ENCODE data around the gene SCUBE2. TPM values are rescaled to one million over a fixed set of nuclear protein-coding genes. Genes with fewer than 3 reads are reported as not detected.

SCUBE2 gene
- total RNA-seq, 1 experiment from 2014 or later: 2.6 TPM

Small RNA genes lying within 50 kb of the gene (small RNA-seq; reads per million reads assigned to genes)
- 0 reads per million in 2 experiments for gene MIR5691

Other genes with a start within 250 kb of the SCUBE2 start
- gene AKIP1, start 180.4 kb downstream of the SCUBE2 start, total RNA-seq (2014; rRNA removed; shearing (Covaris generic)): 34.0 and 38.5 TPM in 2 replicates
- gene C11orf16, start 158.7 kb downstream of the SCUBE2 start, total RNA-seq (2014; rRNA removed; shearing (Covaris generic)): not detected in 2 replicates
- not detected in 2 replicates for gene ASCL3, start 148.6 kb downstream of the SCUBE2 start, total RNA-seq (2014; rRNA removed; shearing (Covaris generic))
- 50.1 and 56.8 TPM in 2 replicates for gene TMEM9B, start 127.2 kb downstream of the SCUBE2 start, total RNA-seq (2014; rRNA removed; shearing (Covaris generic))
- gene NRIP3, start 87.6 kb downstream of the SCUBE2 start, total RNA-seq (2014; rRNA removed; shearing (Covaris generic)): 9.7 and 11.1 TPM in 2 replicates
- gene DENND5A, start 173.8 kb upstream of the SCUBE2 start, total RNA-seq (2014; rRNA removed; shearing (Covaris generic)): 59.9 and 63.9 TPM in 2 replicates
- 35.4 and 54.2 TPM in 2 replicates for gene TMEM41B, start 223.0 kb upstream of the SCUBE2 start, total RNA-seq (2014; rRNA removed; shearing (Covaris generic))

All from SK-MEL-5 (cell line).